Measurements from ENCODE around the gene SNRNP48. TPM values are rescaled to one million over a fixed set of nuclear protein-coding genes. Genes with fewer than 3 reads are reported as not detected.

SNRNP48 gene
- total and polyA plus RNA-seq, 2 experiments from 2014 or later: 11.5 to 13.1 TPM

DNA sequence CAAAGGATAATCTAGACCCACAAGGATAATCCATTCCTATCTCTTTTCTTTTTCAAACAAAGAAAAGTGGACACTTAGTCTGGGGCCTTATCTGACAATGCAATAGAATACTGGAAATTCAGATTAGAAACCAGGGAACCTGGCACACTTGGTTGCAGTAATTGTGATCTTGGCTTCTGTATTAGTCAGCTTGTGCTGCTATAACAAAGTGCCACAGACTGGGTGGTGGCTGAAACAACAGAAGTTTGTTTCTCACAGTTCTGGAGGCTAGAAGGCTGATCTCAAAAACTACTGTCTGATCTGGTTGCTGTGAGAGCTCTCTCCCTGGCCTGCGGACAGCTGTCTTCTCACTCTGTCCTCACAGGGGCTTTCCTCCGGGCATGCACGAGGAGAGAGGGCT lies 49.4 kb downstream of the SNRNP48 start:
- DNase-seq: no peak
- 80 to 82% methylated on average over 3 of the region's 3 CpGs for WGBS, 2 experiments (ENCODE audit: low coverage in 1 of 2, low lambda C conversion rate in 2 of 2, missing lambda C conversion rate in 2 of 2)
- in situ Hi-C loops (cut with MboI): no loop called here
- Histone ChIP-seq H3K4me3 (no peak overlapping the region), H3K27ac (no peak overlapping the region), H3K9me2 (ENCODE audit: insufficient read depth) (no peaks in the 10 kb centered on the region), H3F3A (ENCODE audit: insufficient read depth) (peaks cover 8% of the 10 kb centered on the region; the same call in 1 of the 2 replicates), H2AFZ (no peak overlapping the region), H3K4me1 (ENCODE audit: insufficient read depth) (peaks cover 12% of the 10 kb centered on the region), H3K27me3 (replicated peaks; ENCODE audit: insufficient read depth) (no peaks in the 10 kb centered on the region), H3K79me2 (ENCODE audit: insufficient read depth) (no peaks in the 10 kb centered on the region), H3K36me3 (ENCODE audit: low read depth) (no peaks in the 10 kb centered on the region), H4K20me1 (ENCODE audit: insufficient read depth) (no peaks in the 10 kb centered on the region), H3K4me2 (ENCODE audit: unreplicated experiment) (no peak overlapping the region), H3K9ac (no peak overlapping the region), H3K9me3 (ENCODE audit: low read depth) (no peaks in the 10 kb centered on the region)
- TF ChIP-seq EZH2 (IDR thresholded peaks at IDR 0.05; ENCODE audit: insufficient read depth, poor library complexity, severe bottlenecking) (no peak), EZH2phosphoT487 (IDR thresholded peaks at IDR 0.05; ENCODE audit: insufficient read depth, low read depth) (no peak)

DNA sequence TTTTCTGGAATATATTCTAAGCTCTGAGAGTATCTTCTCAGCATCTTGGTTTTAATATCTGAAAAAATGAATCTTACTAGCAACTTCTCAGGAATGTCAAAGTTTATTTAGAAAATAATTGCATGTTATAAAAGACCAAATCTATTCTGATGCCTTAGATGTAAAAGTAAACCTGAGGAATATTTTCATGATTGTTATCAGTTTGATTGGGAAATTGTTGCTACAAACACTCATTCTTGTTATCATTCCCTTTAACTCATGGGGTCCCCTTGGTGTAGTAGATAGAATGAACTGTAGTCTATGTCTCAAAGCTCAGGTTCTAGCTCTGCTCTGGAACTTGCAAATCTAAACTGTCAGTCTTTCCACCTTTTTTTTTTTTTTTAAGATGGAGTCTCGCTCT lies 50.0 kb downstream of the SNRNP48 start:
- in situ Hi-C loops (cut with MboI): no loop called here
- Histone ChIP-seq H3K4me3 (no peak overlapping the region), H3K27ac (no peak overlapping the region), H3K27me3 (replicated peaks; ENCODE audit: insufficient read depth) (no peaks in the 10 kb centered on the region), H3K9ac (no peak overlapping the region), H3F3A (ENCODE audit: insufficient read depth) (peaks cover 8% of the 10 kb centered on the region; the same call in 1 of the 2 replicates), H3K79me2 (ENCODE audit: insufficient read depth) (no peaks in the 10 kb centered on the region), H2AFZ (no peak overlapping the region), H3K9me3 (ENCODE audit: low read depth) (no peaks in the 10 kb centered on the region), H3K4me1 (ENCODE audit: insufficient read depth) (peaks cover 12% of the 10 kb centered on the region), H3K9me2 (ENCODE audit: insufficient read depth) (no peaks in the 10 kb centered on the region; the same call in 1 of the 2 replicates), H3K36me3 (ENCODE audit: low read depth) (no peaks in the 10 kb centered on the region), H3K4me2 (ENCODE audit: unreplicated experiment) (no peak overlapping the region), H4K20me1 (ENCODE audit: insufficient read depth) (no peaks in the 10 kb centered on the region)
- 96 to 100% methylated on average over 1 of the region's 1 CpG for WGBS, 2 experiments (ENCODE audit: low coverage in 1 of 2, low lambda C conversion rate in 2 of 2, missing lambda C conversion rate in 2 of 2)
- no peak for TF ChIP-seq EZH2phosphoT487 (IDR thresholded peaks at IDR 0.05; ENCODE audit: insufficient read depth, low read depth)
- no peak for TF ChIP-seq EZH2 (IDR thresholded peaks at IDR 0.05; ENCODE audit: insufficient read depth, poor library complexity, severe bottlenecking)
- no peak for DNase-seq

DNA sequence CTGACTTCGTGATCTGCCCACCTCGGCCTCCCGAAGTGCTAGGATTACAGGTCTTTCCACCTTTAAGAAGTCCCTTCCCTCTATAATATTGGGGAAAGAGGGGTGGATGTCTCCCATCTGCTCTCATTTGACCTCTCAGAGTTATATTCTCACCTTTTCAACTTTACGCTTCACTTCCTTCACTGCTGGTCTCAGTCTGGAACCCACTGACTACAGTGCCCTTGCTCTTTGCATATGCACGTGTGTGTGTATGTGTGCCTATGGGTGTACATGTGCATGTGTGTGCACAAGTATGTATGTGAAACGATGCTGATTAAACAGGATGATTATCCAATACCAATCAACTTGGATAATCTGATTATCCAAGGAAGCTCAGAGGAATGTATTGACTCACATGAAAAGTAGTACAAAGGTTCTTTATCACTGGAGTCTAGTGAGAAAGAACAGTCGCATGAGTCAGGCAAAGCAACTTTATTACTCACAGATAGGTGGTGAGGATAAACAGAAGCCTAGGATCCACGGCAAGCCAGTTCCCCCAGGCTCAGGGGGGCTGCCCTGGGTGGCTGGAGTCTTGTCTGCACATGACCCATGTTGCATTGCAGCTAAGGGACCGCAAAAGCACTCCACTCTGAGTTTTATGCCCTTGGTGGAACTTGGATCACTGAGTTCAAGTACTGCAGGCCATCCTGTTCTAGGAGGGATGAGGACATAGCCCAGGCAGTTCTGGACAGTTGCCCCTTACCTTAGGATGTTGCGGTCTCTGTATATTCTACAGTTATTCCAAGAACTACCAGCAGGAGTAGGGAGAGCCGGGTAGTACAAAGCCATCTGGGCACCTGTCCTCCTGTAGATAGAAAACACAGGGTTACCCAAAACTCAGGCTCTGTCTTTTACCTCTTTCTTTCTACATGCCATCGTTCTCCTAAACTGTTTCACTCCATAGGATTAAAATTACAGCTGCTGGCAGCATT lies 50.9 kb downstream of the SNRNP48 start:
- H3K9ac ChIP-seq: no peak overlapping the region
- no peak overlapping the region for H3K4me3 ChIP-seq
- WGBS, 2 experiments (ENCODE audit: low coverage in 1 of 2, low lambda C conversion rate in 2 of 2, missing lambda C conversion rate in 2 of 2): 62 to 67% methylated on average over 12 of the region's 12 CpGs
- DNase-seq: peak; percentile 87
- no peak for TF ChIP-seq EZH2 (IDR thresholded peaks at IDR 0.05; ENCODE audit: insufficient read depth, poor library complexity, severe bottlenecking)
- no peak for TF ChIP-seq EZH2phosphoT487 (IDR thresholded peaks at IDR 0.05; ENCODE audit: insufficient read depth, low read depth)
- no peaks in the 10 kb centered on the region for H3K36me3 ChIP-seq (ENCODE audit: low read depth)
- no peaks in the 10 kb centered on the region for H3K79me2 ChIP-seq (ENCODE audit: insufficient read depth)
- no peak overlapping the region for H2AFZ ChIP-seq
- H4K20me1 ChIP-seq (ENCODE audit: insufficient read depth): no peaks in the 10 kb centered on the region
- H3K4me1 ChIP-seq (ENCODE audit: insufficient read depth): peaks cover 12% of the 10 kb centered on the region
- H3K27ac ChIP-seq: peak overlapping the region; percentile 24
- peak overlapping the region; percentile 44 for H3K4me2 ChIP-seq (ENCODE audit: unreplicated experiment)
- in situ Hi-C loops (cut with MboI): no loop called here
- no peaks in the 10 kb centered on the region for H3K27me3 ChIP-seq (replicated peaks; ENCODE audit: insufficient read depth)
- H3F3A ChIP-seq (ENCODE audit: insufficient read depth): peaks cover 8% of the 10 kb centered on the region; the same call in 1 of the 2 replicates
- H3K9me2 ChIP-seq (ENCODE audit: insufficient read depth): no peaks in the 10 kb centered on the region; the same call in 1 of the 2 replicates
- no peaks in the 10 kb centered on the region for H3K9me3 ChIP-seq (ENCODE audit: low read depth)

DNA sequence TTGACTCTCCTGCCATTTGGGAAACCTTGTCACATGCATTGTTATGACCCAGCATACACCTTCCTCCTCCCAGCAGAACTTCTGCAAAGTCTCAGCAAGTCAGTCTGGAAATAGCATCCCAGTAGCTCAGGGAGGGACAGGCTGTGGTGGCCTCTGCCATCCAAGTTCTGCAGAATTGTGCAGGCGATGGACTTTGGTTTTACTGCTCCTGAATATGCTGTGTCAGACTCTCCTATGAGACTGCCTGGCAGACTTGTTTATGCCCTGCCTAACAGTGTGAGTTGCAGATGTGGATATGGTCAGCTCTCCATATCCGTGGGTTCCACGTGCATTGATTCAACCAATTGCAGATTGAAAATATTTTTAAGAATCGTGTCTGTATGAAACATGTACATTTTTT lies 52.8 kb downstream of the SNRNP48 start:
- Histone ChIP-seq H3K4me3 (no peak overlapping the region), H3F3A (ENCODE audit: insufficient read depth) (peaks cover 8% of the 10 kb centered on the region; the same call in 1 of the 2 replicates), H3K79me2 (ENCODE audit: insufficient read depth) (no peaks in the 10 kb centered on the region), H3K36me3 (ENCODE audit: low read depth) (no peaks in the 10 kb centered on the region), H3K4me2 (ENCODE audit: unreplicated experiment) (no peak overlapping the region), H3K27me3 (replicated peaks; ENCODE audit: insufficient read depth) (no peaks in the 10 kb centered on the region), H2AFZ (no peak overlapping the region), H3K27ac (no peak overlapping the region), H4K20me1 (ENCODE audit: insufficient read depth) (no peaks in the 10 kb centered on the region), H3K9ac (no peak overlapping the region), H3K9me3 (ENCODE audit: low read depth) (no peaks in the 10 kb centered on the region), H3K9me2 (ENCODE audit: insufficient read depth) (no peaks in the 10 kb centered on the region; the same call in 1 of the 2 replicates), H3K4me1 (ENCODE audit: insufficient read depth) (peaks cover 15% of the 10 kb centered on the region)
- in situ Hi-C loops (cut with MboI): no loop called here
- DNase-seq: no peak
- WGBS, 2 experiments (ENCODE audit: low coverage in 1 of 2, low lambda C conversion rate in 2 of 2, missing lambda C conversion rate in 2 of 2): 39 to 45% methylated on average over 4 of the region's 4 CpGs
- TF ChIP-seq EZH2phosphoT487 (IDR thresholded peaks at IDR 0.05; ENCODE audit: insufficient read depth, low read depth) (no peak), EZH2 (IDR thresholded peaks at IDR 0.05; ENCODE audit: insufficient read depth, poor library complexity, severe bottlenecking) (no peak)
